DOHH2 (cell line): ENCODE measurements around the gene STIM2.

Experiments used
- H3F3A ChIP-seq: fragments of 200-600 bp; sonication (generic), shearing (Covaris generic); 2 replicates; pipeline ENCODE4 v1.6.0; 2016; ENCODE audit warnings: antibody characterized with exemption, mild to moderate bottlenecking; ENCODE audit not compliant: control insufficient read depth, insufficient read depth
- H3K27ac ChIP-seq: fragments of 200-600 bp; sonication (generic); 2 replicates; pipeline ENCODE4 v1.5.1; 2014; ENCODE audit warnings: low read depth, mild to moderate bottlenecking, low read length, moderate library complexity
- H3K27me3 ChIP-seq: fragments of 200-600 bp; sonication (generic); 2 replicates; pipeline ENCODE4 v1.6.1; 2014; ENCODE audit warnings: mild to moderate bottlenecking, low read length, mixed read lengths; ENCODE audit not compliant: control insufficient read depth
- H3K36me3 ChIP-seq: fragments of 200-600 bp; sonication (generic); 2 replicates; pipeline ENCODE4 v1.6.1; 2014; ENCODE audit warnings: mild to moderate bottlenecking, low read length, moderate library complexity, mixed read lengths; ENCODE audit not compliant: control insufficient read depth
- H3K4me1 ChIP-seq: fragments of 200-600 bp; sonication (generic); 2 replicates; pipeline ENCODE4 v1.6.1; 2014; ENCODE audit warnings: mild to moderate bottlenecking, low read length, mixed read lengths; ENCODE audit not compliant: control insufficient read depth
- H3K4me2 ChIP-seq: fragments of 200-600 bp; sonication (generic); 2 replicates; pipeline ENCODE4 v1.6.0; 2014; ENCODE audit warnings: mild to moderate bottlenecking, low read length, moderate library complexity
- H3K4me3 ChIP-seq: fragments of 200-600 bp; sonication (generic); 2 replicates; pipeline ENCODE4 v1.5.1; 2014; ENCODE audit warnings: mild to moderate bottlenecking, low read length, mixed read lengths
- H3K79me2 ChIP-seq: fragments of 200-600 bp; sonication (generic); 2 replicates; pipeline ENCODE4 v1.6.1; 2014; ENCODE audit warnings: mild to moderate bottlenecking, low read length, mixed read lengths; ENCODE audit not compliant: control insufficient read depth
- H3K9me2 ChIP-seq: fragments of 200-600 bp; sonication (generic); replicated peaks from 2 replicates; pipeline ENCODE4 v1.6.1; 2014; ENCODE audit warnings: mild to moderate bottlenecking, low read length, mixed read lengths; ENCODE audit not compliant: control insufficient read depth
- H3K9me3 ChIP-seq: fragments of 200-600 bp; sonication (generic); 2 replicates; pipeline ENCODE4 v1.6.1; 2014; ENCODE audit warnings: antibody characterized with exemption, low read length, mixed read lengths; ENCODE audit not compliant: control insufficient read depth, insufficient read depth
- H4K20me1 ChIP-seq: fragments of 200-600 bp; sonication (generic); 2 replicates; pipeline ENCODE4 v1.6.0; 2014; ENCODE audit warnings: low read depth, mild to moderate bottlenecking, antibody characterized with exemption, low read length, moderate library complexity; ENCODE audit not compliant: control insufficient read depth, insufficient read depth
- EZH2phosphoT487 ChIP-seq: fragments of 200-600 bp; sonication (generic); IDR thresholded peaks from 2 replicates; pipeline ENCODE4 v1.6.1; 2017; ENCODE audit warnings: borderline replicate concordance, mild to moderate bottlenecking, antibody characterized with exemption, low read length, moderate library complexity, mixed read lengths
- TF ChIP-seq, protein P1 (sequence below): fragments of 200-600 bp; sonication (generic); IDR thresholded peaks from one replicate; pipeline ENCODE4 v1.5.1; 2014; ENCODE audit warnings: antibody characterized with exemption, mild to moderate bottlenecking, low read depth, low read length; ENCODE audit not compliant: poor library complexity, severe bottlenecking

Gene STIM2

DNA sequence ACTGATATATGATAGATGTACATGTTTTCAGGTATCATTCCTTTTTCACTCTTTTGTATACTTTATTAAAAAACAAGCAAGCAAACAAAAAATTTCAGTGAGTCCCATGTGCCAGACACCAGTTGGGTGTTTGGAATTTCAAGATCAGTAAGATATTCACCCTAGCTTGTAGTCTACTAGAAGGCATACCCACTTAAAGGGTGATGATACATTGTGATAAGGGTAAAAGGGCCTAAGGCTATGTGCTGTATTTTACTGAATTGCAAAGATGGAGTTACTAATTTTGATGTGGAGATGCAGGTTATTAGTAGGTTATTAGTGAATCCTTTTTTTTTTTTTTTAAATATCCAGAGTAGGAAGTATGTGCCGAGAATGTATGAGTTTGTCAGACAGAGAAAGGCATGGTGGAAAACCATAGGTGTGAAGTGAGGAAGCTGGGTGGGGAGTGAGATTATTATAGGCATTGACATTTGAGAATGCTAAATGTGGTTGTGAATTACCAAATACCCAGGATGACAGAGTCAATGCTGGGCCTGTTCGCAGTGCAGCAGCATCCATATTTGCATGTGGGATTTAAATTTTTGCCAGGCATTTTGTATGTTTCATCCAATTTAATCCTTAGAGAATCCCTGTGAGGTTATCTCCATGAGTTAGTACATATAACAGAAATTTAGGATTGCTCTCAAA is 10.1 kb downstream of the STIM2 start:
- peaks cover 70% of the 10 kb centered on the region for H3K4me1 ChIP-seq
- no peak overlapping the region for H3K27ac ChIP-seq
- no peaks in the 10 kb centered on the region for H3K9me3 ChIP-seq
- H3K36me3 ChIP-seq: peaks cover 23% of the 10 kb centered on the region
- no peak for TF ChIP-seq EZH2phosphoT487
- TF ChIP-seq, protein P1, sequence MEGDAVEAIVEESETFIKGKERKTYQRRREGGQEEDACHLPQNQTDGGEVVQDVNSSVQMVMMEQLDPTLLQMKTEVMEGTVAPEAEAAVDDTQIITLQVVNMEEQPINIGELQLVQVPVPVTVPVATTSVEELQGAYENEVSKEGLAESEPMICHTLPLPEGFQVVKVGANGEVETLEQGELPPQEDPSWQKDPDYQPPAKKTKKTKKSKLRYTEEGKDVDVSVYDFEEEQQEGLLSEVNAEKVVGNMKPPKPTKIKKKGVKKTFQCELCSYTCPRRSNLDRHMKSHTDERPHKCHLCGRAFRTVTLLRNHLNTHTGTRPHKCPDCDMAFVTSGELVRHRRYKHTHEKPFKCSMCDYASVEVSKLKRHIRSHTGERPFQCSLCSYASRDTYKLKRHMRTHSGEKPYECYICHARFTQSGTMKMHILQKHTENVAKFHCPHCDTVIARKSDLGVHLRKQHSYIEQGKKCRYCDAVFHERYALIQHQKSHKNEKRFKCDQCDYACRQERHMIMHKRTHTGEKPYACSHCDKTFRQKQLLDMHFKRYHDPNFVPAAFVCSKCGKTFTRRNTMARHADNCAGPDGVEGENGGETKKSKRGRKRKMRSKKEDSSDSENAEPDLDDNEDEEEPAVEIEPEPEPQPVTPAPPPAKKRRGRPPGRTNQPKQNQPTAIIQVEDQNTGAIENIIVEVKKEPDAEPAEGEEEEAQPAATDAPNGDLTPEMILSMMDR: no peak
- H3K4me2 ChIP-seq: no peak overlapping the region
- H3K4me3 ChIP-seq: no peak overlapping the region
- peaks cover 99% of the 10 kb centered on the region for H3K79me2 ChIP-seq
- no peaks in the 10 kb centered on the region for H3K9me2 ChIP-seq
- H3K27me3 ChIP-seq: no peaks in the 10 kb centered on the region
- H4K20me1 ChIP-seq: peaks cover 29% of the 10 kb centered on the region
- no peaks in the 10 kb centered on the region for H3F3A ChIP-seq

DNA sequence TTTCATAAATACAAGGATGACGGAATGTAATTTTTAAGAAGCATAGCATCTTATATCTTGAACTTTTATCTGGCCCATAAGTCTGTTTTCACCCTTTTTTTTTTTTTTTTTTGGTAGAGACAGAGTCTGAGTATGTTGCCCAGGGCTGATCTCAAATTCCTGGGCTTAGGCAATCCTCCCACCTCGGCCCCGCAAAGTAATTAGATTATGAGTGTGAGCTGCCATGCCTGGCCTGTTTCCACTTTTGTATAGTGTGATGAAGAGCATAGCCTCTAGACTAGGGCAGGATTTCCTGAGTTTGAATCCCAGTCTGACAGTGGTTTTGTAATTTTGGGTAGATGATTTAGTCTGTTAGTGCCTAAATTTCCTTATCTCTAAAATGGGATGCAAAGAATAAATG is 11.0 kb downstream of the STIM2 start:
- peaks cover 67% of the 10 kb centered on the region for H3K4me1 ChIP-seq
- H3K27me3 ChIP-seq: no peaks in the 10 kb centered on the region
- H4K20me1 ChIP-seq: peaks cover 21% of the 10 kb centered on the region
- peaks cover 99% of the 10 kb centered on the region for H3K79me2 ChIP-seq
- H3F3A ChIP-seq: no peaks in the 10 kb centered on the region
- no peak overlapping the region for H3K27ac ChIP-seq
- H3K4me2 ChIP-seq: no peak overlapping the region
- H3K4me3 ChIP-seq: no peak overlapping the region
- TF ChIP-seq, protein P1: no peak
- no peak for TF ChIP-seq EZH2phosphoT487
- peaks cover 27% of the 10 kb centered on the region for H3K36me3 ChIP-seq
- H3K9me3 ChIP-seq: no peaks in the 10 kb centered on the region
- no peaks in the 10 kb centered on the region for H3K9me2 ChIP-seq

DNA sequence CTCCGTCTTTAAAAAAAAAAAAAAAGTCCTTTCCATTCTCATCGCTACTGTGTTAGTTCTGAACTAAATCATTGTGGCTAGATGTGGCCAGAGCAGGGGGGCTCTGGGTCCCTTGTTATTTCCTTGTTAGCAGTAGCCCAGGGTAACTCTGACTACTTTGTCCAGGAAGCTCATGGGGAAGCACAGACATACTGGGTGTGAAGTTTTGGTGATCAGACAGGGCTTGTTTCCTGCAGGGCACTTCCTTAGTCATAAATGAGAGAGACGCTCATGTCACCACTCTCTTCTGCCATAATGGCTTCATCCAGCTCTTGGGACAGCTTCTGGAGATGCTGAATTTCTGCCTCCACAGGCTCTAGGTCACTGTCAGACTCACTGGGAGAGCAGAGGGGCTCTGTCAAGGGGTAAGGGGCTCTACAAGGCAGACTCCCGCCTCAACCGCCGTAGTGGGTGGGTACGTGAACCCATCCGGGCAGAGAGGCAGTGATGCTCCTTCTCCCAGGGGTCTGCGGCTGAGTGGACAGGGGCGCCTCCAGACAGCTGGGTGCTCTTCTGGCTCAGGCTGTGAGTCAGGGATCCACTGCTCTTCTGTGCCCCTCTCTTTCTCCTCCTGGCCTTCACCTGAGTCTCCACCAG is 12.9 kb downstream of the STIM2 start:
- no peak overlapping the region for H3K4me2 ChIP-seq
- peaks cover 39% of the 10 kb centered on the region for H3K36me3 ChIP-seq
- peaks cover 99% of the 10 kb centered on the region for H3K79me2 ChIP-seq

More for the DNA sequence above, 12.9 kb downstream of the STIM2 start:
- H3K4me3 ChIP-seq: no peak overlapping the region
- peaks cover 11% of the 10 kb centered on the region; the same call in 1 of the 2 replicates for H3K9me3 ChIP-seq
- no peaks in the 10 kb centered on the region for H3K9me2 ChIP-seq
- no peak overlapping the region for H3K27ac ChIP-seq
- H3K27me3 ChIP-seq: no peaks in the 10 kb centered on the region
- TF ChIP-seq, protein P1: no peak
- no peak for TF ChIP-seq EZH2phosphoT487
- peaks cover 13% of the 10 kb centered on the region for H4K20me1 ChIP-seq
- H3K4me1 ChIP-seq: peaks cover 63% of the 10 kb centered on the region
- no peaks in the 10 kb centered on the region for H3F3A ChIP-seq
